CD14-positive monocyte (primary cell): ENCODE results near the gene MTCH1. TPM values are rescaled to one million over a fixed set of nuclear protein-coding genes. Genes with fewer than 3 reads are reported as not detected.

Experiments used
- DNase-seq, 3 donors: peaks; one replicate each; pipeline ENCODE4 v3.0.0-alpha.2; 2011 to 2022
- H2AFZ ChIP-seq: 2 replicates; pipeline ENCODE4 v1.6.0; 2012; ENCODE audit warnings: mild to moderate bottlenecking, low read depth, low read length, inconsistent platforms; ENCODE audit not compliant: insufficient read depth, poor library complexity, severe bottlenecking
- H3K27ac ChIP-seq, 2 donors: 1 replicate in 1 of 2; 2 replicates in 1 of 2; pipeline ENCODE4 v1.5.1; 2012 to 2013; ENCODE audit warnings: low read length in 2 of 2, control low read depth in 1 of 2, inconsistent platforms in 1 of 2, low read depth in 1 of 2, mild to moderate bottlenecking in 1 of 2
- H3K27me3 ChIP-seq, 2 donors: one replicate each; pipeline versions ENCODE4 v1.6.0 to v1.6.1; 2011 to 2013; ENCODE audit warnings: low read length in 2 of 2; ENCODE audit not compliant: control insufficient read depth in 2 of 2, insufficient read depth in 2 of 2
- H3K36me3 ChIP-seq, 2 donors: replicated peaks in 1 of 2; 1 replicate in 1 of 2; 2 replicates in 1 of 2; pipeline versions ENCODE4 v1.5.1 to v1.6.1; 2012 to 2013; ENCODE audit warnings: low read length in 2 of 2, control low read depth in 1 of 2, inconsistent platforms in 1 of 2, mild to moderate bottlenecking in 1 of 2; ENCODE audit not compliant: insufficient read depth in 2 of 2, control insufficient read depth in 1 of 2
- H3K4me1 ChIP-seq, 2 donors: 1 replicate in 1 of 2; 2 replicates in 1 of 2; pipeline versions ENCODE4 v1.5.1 to v1.6.1; 2012 to 2013; ENCODE audit warnings: low read length in 2 of 2, control low read depth in 1 of 2, inconsistent platforms in 1 of 2, mild to moderate bottlenecking in 1 of 2, moderate library complexity in 1 of 2; ENCODE audit not compliant: insufficient read depth in 2 of 2, control insufficient read depth in 1 of 2
- H3K4me2 ChIP-seq: replicated peaks from 2 replicates; pipeline ENCODE3; 2012; ENCODE audit warnings: low read length, moderate library complexity, mild to moderate bottlenecking; ENCODE audit not compliant: poor library complexity, severe bottlenecking; ENCODE audit errors: extremely low read depth
- H3K4me3 ChIP-seq, 3 experiments: fragments of 200-600 bp in 1 of 3; sonication (generic) in 1 of 3; replicated peaks in 1 of 3; 1 replicate in 2 of 3; 2 replicates in 1 of 3; pipeline ENCODE4 v1.5.1; 2011 to 2013; ENCODE audit warnings: low read length in 3 of 3, mild to moderate bottlenecking in 3 of 3, control low read depth in 2 of 3, low read depth in 2 of 3, inconsistent platforms in 1 of 3, moderate library complexity in 1 of 3
- H3K79me2 ChIP-seq: 2 replicates; pipeline ENCODE4 v1.6.0; 2012; ENCODE audit warnings: mild to moderate bottlenecking, control low read depth, inconsistent platforms, low read length, moderate library complexity; ENCODE audit not compliant: insufficient read depth
- H3K9ac ChIP-seq: 2 replicates; pipeline ENCODE4 v1.6.0; 2017; ENCODE audit warnings: low read length, mild to moderate bottlenecking; ENCODE audit not compliant: insufficient read depth, poor library complexity, severe bottlenecking
- H3K9me3 ChIP-seq, 2 donors: replicated peaks in 1 of 2; 1 replicate in 1 of 2; 2 replicates in 1 of 2; pipeline versions ENCODE4 v1.5.1 to v1.6.1; 2012 to 2013; ENCODE audit warnings: low read length in 2 of 2, control low read depth in 1 of 2; ENCODE audit not compliant: control insufficient read depth in 1 of 2, insufficient read depth in 1 of 2
- H4K20me1 ChIP-seq: 2 replicates; pipeline ENCODE4 v1.6.0; 2012; ENCODE audit warnings: mild to moderate bottlenecking, low read length, control low read depth, moderate library complexity; ENCODE audit not compliant: insufficient read depth
- H3K27ac Mint-ChIP-seq, 7 donors: one replicate each; pipeline ENCODE4 v1.8.0; 2020; ENCODE audit warnings: mild to moderate bottlenecking in 7 of 7, mixed read lengths in 7 of 7, moderate library complexity in 6 of 7, inconsistent platforms in 2 of 7
- H3K27me3 Mint-ChIP-seq, 3 donors: one replicate each; pipeline ENCODE4 v1.8.0; 2021 to 2022; ENCODE audit warnings: low read depth in 3 of 3, mild to moderate bottlenecking in 3 of 3, mixed read lengths in 3 of 3, moderate library complexity in 3 of 3, inconsistent platforms in 1 of 3
- H3K36me3 Mint-ChIP-seq, 2 donors: one replicate each; pipeline ENCODE4 v1.8.0; 2020; ENCODE audit warnings: mixed read lengths in 2 of 2, inconsistent platforms in 1 of 2, mild to moderate bottlenecking in 1 of 2
- H3K4me1 Mint-ChIP-seq: one replicate; pipeline ENCODE4 v1.8.0; 2020; ENCODE audit warnings: mild to moderate bottlenecking, mixed read lengths
- H3K4me3 Mint-ChIP-seq, 2 donors: one replicate each; pipeline ENCODE4 v1.8.0; 2020; ENCODE audit warnings: mild to moderate bottlenecking in 2 of 2, mixed read lengths in 2 of 2, moderate library complexity in 1 of 2
- H3K9me3 Mint-ChIP-seq, 7 donors: one replicate each; pipeline ENCODE4 v1.8.0; 2020 to 2022; ENCODE audit warnings: mixed read lengths in 7 of 7, mild to moderate bottlenecking in 6 of 7, moderate library complexity in 6 of 7, inconsistent platforms in 2 of 7
- WGBS: methylation state at CpG from one replicate; pipeline ENCODE4 v1.1.5; 2013; ENCODE audit warnings: missing lambda C conversion rate; ENCODE audit not compliant: insufficient coverage; 5-methylcytosine and 5-hydroxymethylcytosine counted together
- intact Hi-C, 2 donors: fragments of 100-400 bp; cut with micrococcal nuclease; formaldehyde crosslinking; loops; one replicate each; pipeline versions ENCODE4 v1.15.0 to v1.15.1; 2023
- polyA plus RNA-seq, 3 donors: library from polyadenylated mRNA; depleted of rRNA in 1 of 3; unstranded in 2 of 3; stranded (reverse) in 1 of 3; fragments of 300-500 nt in 2 of 3; fragments of >200 nt in 1 of 3; fragmentation: Illumina TruSeq in 2 of 3; gene quantifications; 1 replicate in 2 of 3; 2 replicates in 1 of 3; pipeline ENCODE4 v1.2.3, GENCODE V29; 2012 to 2021
- TF ChIP-seq, protein P1 (sequence below): fragments of 200-600 bp; IDR thresholded peaks from one replicate; pipeline ENCODE4 v1.8.0; 2022; ENCODE audit warnings: antibody characterized with exemption, mild to moderate bottlenecking

MTCH1 gene
- polyA plus RNA-seq, 3 donors = 111 to 118 (median 111) TPM

DNA sequence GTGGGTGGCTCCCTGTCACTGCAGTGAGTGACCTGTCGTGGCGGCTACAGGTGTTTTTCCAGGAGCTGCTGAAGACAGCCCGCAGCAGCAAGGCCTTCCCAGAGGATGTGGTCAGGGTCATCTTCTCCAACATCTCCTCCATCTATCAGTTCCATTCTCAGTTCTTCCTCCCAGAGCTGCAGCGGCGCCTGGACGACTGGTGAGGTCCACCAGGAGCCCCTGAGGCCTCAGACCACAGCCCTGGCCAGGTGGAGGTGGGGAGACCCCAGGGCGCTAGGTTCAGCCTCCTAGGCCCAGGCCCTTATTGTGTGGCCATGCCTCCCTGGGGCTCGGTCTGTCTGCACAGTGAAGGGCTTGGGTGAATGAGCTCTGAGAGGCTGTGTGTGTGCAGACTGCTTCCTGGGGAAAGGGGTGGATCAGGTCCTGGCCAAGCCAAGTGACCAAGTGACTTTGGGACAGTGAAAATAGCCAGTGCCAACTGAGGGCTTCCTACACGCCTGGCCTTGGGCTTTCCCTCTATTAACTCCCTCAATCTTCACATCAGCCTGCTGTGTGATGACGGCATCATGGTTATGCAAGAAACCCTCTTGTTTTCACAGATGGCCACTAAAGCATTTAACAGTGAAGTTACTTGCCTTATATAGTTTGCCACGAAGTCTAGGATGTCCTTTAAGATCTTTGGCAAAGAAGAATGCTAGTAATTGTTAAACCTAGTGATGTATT lies 25.8 kb upstream of the MTCH1 start:
- Mint-ChIP-seq H3K27ac (peak overlapping the region in 3 of 7 donors; percentile 8 to 40 (median 11)), H3K9me3 (peaks cover 0 to 2% (median 0%) of the 10 kb centered on the region in 7 donors), H3K4me1 (peaks cover 45% of the 10 kb centered on the region), H3K36me3 (peaks cover 62 to 85% of the 10 kb centered on the region in 2 donors), H3K27me3 (peaks cover 0 to 1% (median 0%) of the 10 kb centered on the region in 3 donors), H3K4me3 (no peak overlapping the region)
- peaks cover 94% of the 10 kb centered on the region for H4K20me1 ChIP-seq
- intact Hi-C loops = loop anchor here (10.0 kb wide), 2 partner anchors 47 to 397 kb away; no protein-coding TSS in a partner anchor
- peaks cover 54% of the 10 kb centered on the region for H3K79me2 ChIP-seq
- no peak overlapping the region for H2AFZ ChIP-seq
- H3K9me3 ChIP-seq = no peaks in the 10 kb centered on the region
- H3K4me3 ChIP-seq = no peak overlapping the region
- peaks cover 74 to 80% of the 10 kb centered on the region in 2 donors for H3K36me3 ChIP-seq
- H3K9ac ChIP-seq = no peak overlapping the region
- peaks cover 34 to 43% of the 10 kb centered on the region in 2 donors for H3K4me1 ChIP-seq
- H3K27me3 ChIP-seq = no peaks in the 10 kb centered on the region
- no peak overlapping the region for H3K27ac ChIP-seq
- no peak for DNase-seq
- H3K4me2 ChIP-seq = no peak overlapping the region
- TF ChIP-seq, protein P1, sequence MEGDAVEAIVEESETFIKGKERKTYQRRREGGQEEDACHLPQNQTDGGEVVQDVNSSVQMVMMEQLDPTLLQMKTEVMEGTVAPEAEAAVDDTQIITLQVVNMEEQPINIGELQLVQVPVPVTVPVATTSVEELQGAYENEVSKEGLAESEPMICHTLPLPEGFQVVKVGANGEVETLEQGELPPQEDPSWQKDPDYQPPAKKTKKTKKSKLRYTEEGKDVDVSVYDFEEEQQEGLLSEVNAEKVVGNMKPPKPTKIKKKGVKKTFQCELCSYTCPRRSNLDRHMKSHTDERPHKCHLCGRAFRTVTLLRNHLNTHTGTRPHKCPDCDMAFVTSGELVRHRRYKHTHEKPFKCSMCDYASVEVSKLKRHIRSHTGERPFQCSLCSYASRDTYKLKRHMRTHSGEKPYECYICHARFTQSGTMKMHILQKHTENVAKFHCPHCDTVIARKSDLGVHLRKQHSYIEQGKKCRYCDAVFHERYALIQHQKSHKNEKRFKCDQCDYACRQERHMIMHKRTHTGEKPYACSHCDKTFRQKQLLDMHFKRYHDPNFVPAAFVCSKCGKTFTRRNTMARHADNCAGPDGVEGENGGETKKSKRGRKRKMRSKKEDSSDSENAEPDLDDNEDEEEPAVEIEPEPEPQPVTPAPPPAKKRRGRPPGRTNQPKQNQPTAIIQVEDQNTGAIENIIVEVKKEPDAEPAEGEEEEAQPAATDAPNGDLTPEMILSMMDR = no peak
- WGBS = 79% methylated on average over 6 of the region's 11 CpGs

DNA sequence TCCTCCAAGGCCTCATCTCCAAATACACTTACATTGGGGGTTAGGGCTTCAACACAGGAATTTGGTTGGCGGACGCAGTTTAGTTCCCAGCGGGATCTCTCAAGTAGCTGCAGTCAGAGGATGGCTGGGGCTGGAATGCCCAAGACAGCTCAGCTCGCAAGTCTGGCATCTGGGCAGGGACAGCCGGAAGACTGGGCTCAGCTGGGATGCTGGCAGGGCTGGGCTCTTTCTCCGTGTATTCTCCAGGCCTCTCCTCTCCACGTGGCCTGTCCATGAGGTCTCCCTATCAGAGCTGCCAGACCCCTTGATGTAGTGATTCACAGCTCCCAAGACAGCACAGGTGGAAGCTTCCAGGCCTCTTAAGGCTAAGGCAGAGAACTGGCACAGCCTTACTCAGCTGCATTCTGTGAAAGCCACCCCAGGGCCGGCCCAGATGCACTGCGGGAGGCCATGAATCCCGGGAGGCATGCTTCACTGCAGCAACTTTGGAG lies 24.5 kb upstream of the MTCH1 start:
- Histone ChIP-seq H3K4me1 (peaks cover 41 to 57% of the 10 kb centered on the region in 2 donors), H3K79me2 (peaks cover 67% of the 10 kb centered on the region), H3K36me3 (peaks cover 65 to 69% of the 10 kb centered on the region in 2 donors), H2AFZ (no peak overlapping the region), H3K9ac (no peak overlapping the region), H3K4me3 (no peak overlapping the region), H3K27ac (peak overlapping the region in 1 of 2 donors; percentile 94), H3K4me2 (no peak overlapping the region), H4K20me1 (peaks cover 83% of the 10 kb centered on the region), H3K27me3 (no peaks in the 10 kb centered on the region), H3K9me3 (no peaks in the 10 kb centered on the region)
- Mint-ChIP-seq H3K4me1 (peaks cover 52% of the 10 kb centered on the region), H3K27ac (peak overlapping the region in 3 of 7 donors; percentile 15 to 96 (median 95)), H3K27me3 (peaks cover 0 to 4% (median 0%) of the 10 kb centered on the region in 3 donors), H3K4me3 (no peak overlapping the region), H3K36me3 (peaks cover 53 to 73% of the 10 kb centered on the region in 2 donors), H3K9me3 (peaks cover 0 to 2% (median 0%) of the 10 kb centered on the region in 7 donors)
- 95% methylated on average over 9 of the region's 10 CpGs for WGBS
- intact Hi-C loops = loop anchor here (10.0 kb wide), 2 partner anchors 46 to 396 kb away; no protein-coding TSS in a partner anchor
- no peak for DNase-seq
- TF ChIP-seq, protein P1 = no peak
